ENCODE results near the gene SLC13A5.
"Not testable (repeated sequence)": the region's sequence is repeated elsewhere in the genome, so short reads cannot be mapped to it uniquely, and the experiment has no call there.

SLC13A5 gene

GRCh38 chr17:6713130-6713917, at the start of gene SLC13A5:
TSS of gene SLC13A5 (minus strand) at chr17:6713369. CDS start at chr17:6713333, 36 bp downstream.
- no peak for DNase-seq

GRCh38 chr17:6761779-6762178, 48.6 kb upstream of the SLC13A5 start:
- DNase-seq = no peak

- DNase-seq = no peak
These were observed 44.6 kb upstream of the SLC13A5 start for GRCh38 chr17:6757747-6758146.

- DNase-seq = no peak
These were observed 43.4 kb upstream of the SLC13A5 start for GRCh38 chr17:6756425-6757031.

- DNase-seq = no peak
These were observed 42.6 kb upstream of the SLC13A5 start, which contains the start of gene XAF1 for GRCh38 chr17:6755731-6756184. TSS of gene XAF1 (plus strand) at chr17:6756046. CDS start at chr17:6756079, 33 bp downstream.

GRCh38 chr17:6755281-6755680, 42.1 kb upstream of the SLC13A5 start:
- DNase-seq = no peak

GRCh38 chr17:6753546-6753945, 40.4 kb upstream of the SLC13A5 start:
- no peak for DNase-seq

- no peak for DNase-seq
These were observed 39.9 kb upstream of the SLC13A5 start for GRCh38 chr17:6753006-6753445.

GRCh38 chr17:6752068-6752909, 39.1 kb upstream of the SLC13A5 start:
- DNase-seq = no peak

- DNase-seq = no peak
These were observed 36.4 kb upstream of the SLC13A5 start for GRCh38 chr17:6749519-6749918.

- DNase-seq = no peak
These were observed 35.4 kb upstream of the SLC13A5 start for GRCh38 chr17:6748617-6749016.

- DNase-seq = not testable (repeated sequence)
These were observed 33.5 kb upstream of the SLC13A5 start for GRCh38 chr17:6746665-6747064.

GRCh38 chr17:6729531-6729930, 16.4 kb upstream of the SLC13A5 start:
- no peak for DNase-seq

- no peak for DNase-seq
These were observed 10.8 kb upstream of the SLC13A5 start for GRCh38 chr17:6724009-6724408.

- DNase-seq = no peak
These were observed 8.6 kb upstream of the SLC13A5 start for GRCh38 chr17:6721744-6722143.

GRCh38 chr17:6716736-6717135, 3.6 kb upstream of the SLC13A5 start:
- DNase-seq = no peak

GRCh38 chr17:6714315-6714874, 1.2 kb upstream of the SLC13A5 start:
- DNase-seq = no peak

GRCh38 chr17:6713918-6714271, 726 bp upstream of the SLC13A5 start:
- no peak for DNase-seq

GRCh38 chr17:6712854-6713129, 377 bp downstream of the SLC13A5 start:
- DNase-seq = no peak

- DNase-seq = no peak
These were observed 913 bp downstream of the SLC13A5 start for GRCh38 chr17:6712058-6712853.

- DNase-seq = no peak
These were observed 1.5 kb downstream of the SLC13A5 start for GRCh38 chr17:6711681-6712057.

GRCh38 chr17:6711081-6711674, 2.0 kb downstream of the SLC13A5 start:
- DNase-seq = no peak

Data from NCI-H1048 (cell line).